ENCODE measurements around the gene TMPRSS7.
"Not testable (repeated sequence)": the region's sequence is repeated elsewhere in the genome, so short reads cannot be mapped to it uniquely, and the experiment has no call there.

Gene TMPRSS7

GRCh38 chr3:112013058-112013783 is 21.3 kb upstream of the TMPRSS7 start:
- no peak for DNase-seq

- no peak for DNase-seq
Measured at GRCh38 chr3:112013784-112014143, 20.8 kb upstream of the TMPRSS7 start.

DNA sequence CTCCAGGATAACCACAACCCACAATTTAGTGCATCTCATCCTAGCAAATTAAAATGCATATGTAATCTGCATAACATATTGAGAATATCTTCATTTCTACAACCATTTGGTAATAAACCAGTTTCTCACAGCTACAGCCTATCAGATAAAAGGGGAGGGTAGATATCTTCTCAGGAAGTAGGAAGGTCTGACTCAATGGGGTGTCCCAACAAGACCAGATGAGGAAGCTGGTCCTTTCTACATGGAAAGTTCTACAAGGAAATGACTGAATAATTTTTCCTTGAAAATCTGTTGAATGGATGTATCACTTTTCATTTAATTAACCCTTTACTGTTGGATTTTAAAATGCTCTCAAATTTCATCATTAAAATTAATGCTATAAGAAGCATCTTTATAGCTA is 17.4 kb upstream of the TMPRSS7 start:
- no peak for DNase-seq

- DNase-seq, result no peak
Measured at GRCh38 chr3:112018712-112019111, 15.8 kb upstream of the TMPRSS7 start.

GRCh38 chr3:112019716-112020115 is 14.8 kb upstream of the TMPRSS7 start:
- no peak for DNase-seq

DNA sequence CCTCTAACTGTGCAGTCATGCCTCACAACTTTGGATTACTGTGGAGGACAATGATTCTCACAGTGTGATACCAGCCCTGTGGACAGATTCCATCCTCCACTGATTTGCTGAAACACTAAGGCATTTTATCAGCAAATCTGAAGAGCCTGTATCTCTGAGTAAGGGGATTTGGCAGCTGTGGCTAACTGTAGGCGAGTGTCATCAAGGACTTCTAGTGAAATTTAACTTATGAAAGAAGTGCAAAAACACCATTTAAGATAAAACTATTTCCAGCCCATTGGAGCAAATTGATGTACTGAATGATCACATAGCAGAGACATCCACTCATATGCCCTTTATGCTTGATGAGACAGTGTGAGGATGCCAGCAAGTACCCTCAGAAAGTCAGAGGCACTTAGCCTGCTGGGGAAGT is 13.9 kb upstream of the TMPRSS7 start:
- no peak for DNase-seq

DNA sequence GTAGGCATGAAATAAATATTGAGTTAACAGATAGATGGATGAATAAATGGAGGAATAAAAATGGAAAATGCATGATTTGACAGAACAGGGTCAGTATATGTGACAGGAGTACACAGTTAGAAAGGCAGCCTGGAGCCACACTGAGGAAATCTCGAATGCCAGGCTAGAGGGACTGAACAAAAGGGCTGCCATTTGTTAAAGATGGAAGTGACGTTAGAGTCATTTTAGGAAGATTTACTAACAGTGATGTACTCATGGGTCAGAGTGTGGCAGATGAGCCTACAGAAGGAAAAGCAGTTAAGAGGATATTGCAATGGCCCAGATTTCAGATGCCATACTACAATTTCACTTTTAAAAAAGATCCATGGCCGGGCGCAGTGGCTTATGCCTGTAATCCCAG is 7.4 kb upstream of the TMPRSS7 start:
- DNase-seq, result no peak

DNA sequence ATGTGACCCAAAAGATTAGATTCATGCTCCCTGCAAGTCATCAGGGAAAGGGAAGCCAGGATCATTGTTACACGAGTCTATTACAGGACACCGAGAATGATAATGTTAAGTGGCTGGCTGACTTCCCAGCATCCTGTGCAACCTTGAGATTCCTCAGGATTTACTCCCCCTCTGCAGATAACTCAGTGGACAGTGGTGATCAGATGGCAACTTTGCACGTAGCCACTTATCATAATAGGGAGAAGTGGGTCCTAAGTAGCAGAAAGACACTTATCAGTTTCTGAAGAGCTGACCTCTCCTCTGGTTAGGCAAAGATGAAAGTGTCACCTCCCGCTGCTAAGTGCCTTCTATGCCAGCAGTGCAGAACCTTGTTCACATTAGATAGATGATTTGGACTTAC is 6.7 kb upstream of the TMPRSS7 start:
- no peak for DNase-seq

DNA sequence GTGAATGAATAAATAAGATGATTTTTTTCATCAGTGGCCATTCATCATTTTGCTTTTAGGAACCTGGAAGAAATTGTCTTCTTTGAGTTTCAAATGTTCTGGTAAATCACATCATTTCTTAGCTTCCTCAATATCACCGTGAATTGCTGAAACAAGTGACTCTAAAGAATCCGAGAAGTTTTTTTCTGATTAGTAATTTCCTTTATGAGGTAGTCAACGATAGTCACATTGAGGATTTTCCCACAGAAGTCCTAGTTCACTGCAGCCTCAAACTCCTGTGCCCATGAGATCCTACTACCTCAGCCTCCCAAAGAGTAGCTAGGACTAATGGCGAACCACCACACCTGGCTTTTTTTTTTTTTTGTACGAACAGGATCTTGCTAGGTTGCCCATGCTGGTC is 3.6 kb upstream of the TMPRSS7 start:
- no peak for DNase-seq

GRCh38 chr3:112032098-112032731 is 2.3 kb upstream of the TMPRSS7 start:
- no peak for DNase-seq

GRCh38 chr3:112035241-112035640 is 705 bp downstream of the TMPRSS7 start:
- no peak for DNase-seq

- DNase-seq, result not testable (repeated sequence)
Measured at GRCh38 chr3:112037194-112037593, 2.7 kb downstream of the TMPRSS7 start.

DNA sequence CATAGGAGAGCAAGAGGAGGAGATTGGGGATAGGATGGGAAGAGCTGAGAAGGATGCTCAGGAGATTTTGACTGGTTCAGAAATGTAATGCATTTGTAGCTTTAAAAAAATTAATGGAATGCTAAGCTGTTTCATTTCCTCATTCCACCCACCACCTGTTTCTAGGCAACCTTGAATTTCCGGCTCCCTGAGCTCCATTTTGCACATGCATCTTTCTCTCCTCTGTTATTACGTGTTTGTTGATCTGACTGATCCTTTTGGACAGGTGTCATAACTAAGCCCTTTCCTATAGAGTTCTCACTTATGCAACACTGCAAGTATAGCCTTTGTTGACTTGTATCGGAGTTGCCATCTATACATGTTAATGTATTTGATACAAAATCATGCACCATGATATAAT is 4.3 kb downstream of the TMPRSS7 start:
- no peak for DNase-seq

GRCh38 chr3:112041321-112041720 is 6.8 kb downstream of the TMPRSS7 start:
- DNase-seq, result no peak

DNA sequence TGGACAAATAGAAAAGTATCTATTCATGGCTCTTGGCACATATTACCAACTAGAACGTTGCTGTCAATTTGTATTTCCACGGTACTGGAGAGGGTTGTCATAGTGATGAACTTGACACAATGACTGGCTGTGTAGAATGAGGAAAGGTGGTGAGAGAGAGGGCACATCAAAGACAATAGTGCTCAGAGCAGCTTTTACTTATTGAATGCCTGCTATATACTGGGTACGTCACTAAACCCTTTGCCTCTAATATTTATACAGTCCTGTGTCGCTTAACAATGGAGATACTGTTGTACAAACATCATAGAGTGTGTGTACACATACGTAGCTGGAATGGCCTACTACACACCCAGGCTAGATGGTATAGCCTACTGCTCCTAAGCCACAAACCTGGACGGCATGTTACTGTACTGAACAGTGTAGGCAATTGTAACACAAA is 8.3 kb downstream of the TMPRSS7 start:
- DNase-seq, result peak; percentile 5

- peak; percentile 84 for DNase-seq
Measured at GRCh38 chr3:112043621-112044201, 9.2 kb downstream of the TMPRSS7 start.

DNA sequence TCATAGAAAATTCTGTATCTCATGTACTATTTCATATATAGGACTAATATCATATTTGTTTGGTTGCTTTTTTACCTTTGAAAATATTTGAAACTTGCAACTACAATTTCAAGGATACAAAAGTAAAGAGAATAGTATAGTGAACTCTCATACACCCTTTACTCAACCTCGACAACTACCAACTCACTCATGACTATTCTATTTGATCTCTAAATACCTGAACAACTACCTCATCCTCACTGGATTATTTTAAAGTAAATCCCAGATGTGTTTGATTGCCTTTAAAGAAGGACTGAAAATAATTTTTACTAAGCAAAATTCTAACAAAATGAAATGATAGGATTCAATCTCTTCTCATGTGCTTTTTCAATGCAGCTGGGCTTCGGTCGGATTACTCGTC is 12.1 kb downstream of the TMPRSS7 start:
- DNase-seq, result no peak

GRCh38 chr3:112047264-112047663 is 12.7 kb downstream of the TMPRSS7 start:
- DNase-seq, result no peak

GRCh38 chr3:112048911-112049310 is 14.4 kb downstream of the TMPRSS7 start:
- no peak for DNase-seq

- no peak for DNase-seq
Measured at GRCh38 chr3:112053229-112053628, 18.7 kb downstream of the TMPRSS7 start.

- no peak for DNase-seq
Measured at GRCh38 chr3:112056451-112056929, 22.0 kb downstream of the TMPRSS7 start.

GRCh38 chr3:112059497-112059896 is 25.0 kb downstream of the TMPRSS7 start:
- DNase-seq, result no peak

GRCh38 chr3:112061152-112061551 is 26.6 kb downstream of the TMPRSS7 start:
- no peak for DNase-seq

- not testable (repeated sequence) for DNase-seq
Measured at GRCh38 chr3:112072387-112073060, 38.0 kb downstream of the TMPRSS7 start.
